NCI-H345 (cell line): ENCODE results near the gene MZB1.
"Not testable (repeated sequence)": the region's sequence is repeated elsewhere in the genome, so short reads cannot be mapped to it uniquely, and the experiment has no call there.

Source experiments
- DNase-seq: peaks from one replicate; lab custom pipeline; 2025; lab: John Stamatoyannopoulos, UW

MZB1 gene

GRCh38 chr5:139374909-139375308 lies 14.8 kb downstream of the MZB1 start:
- no peak for DNase-seq

- no peak for DNase-seq
Measured at GRCh38 chr5:139371482-139372435, 18.0 kb downstream of the MZB1 start.

GRCh38 chr5:139369181-139369580 lies 20.5 kb downstream of the MZB1 start:
- DNase-seq, result no peak

GRCh38 chr5:139368613-139369012 lies 21.1 kb downstream of the MZB1 start:
- DNase-seq, result no peak

GRCh38 chr5:139364466-139364865 lies 25.2 kb downstream of the MZB1 start:
- DNase-seq, result no peak

GRCh38 chr5:139363937-139364336 lies 25.8 kb downstream of the MZB1 start:
- no peak for DNase-seq

- no peak for DNase-seq
Measured at GRCh38 chr5:139361835-139362429, 27.8 kb downstream of the MZB1 start.

- no peak for DNase-seq
Measured at GRCh38 chr5:139360384-139360783, 29.3 kb downstream of the MZB1 start.

GRCh38 chr5:139358064-139358463 lies 31.6 kb downstream of the MZB1 start:
- no peak for DNase-seq

- DNase-seq, result not testable (repeated sequence)
Measured at GRCh38 chr5:139355900-139356299, 33.8 kb downstream of the MZB1 start.

GRCh38 chr5:139354186-139354585 lies 35.5 kb downstream of the MZB1 start:
- no peak for DNase-seq

GRCh38 chr5:139347863-139348262 lies 41.9 kb downstream of the MZB1 start:
- DNase-seq, result not testable (repeated sequence)

- not testable (repeated sequence) for DNase-seq
Measured at GRCh38 chr5:139345442-139345841, 44.3 kb downstream of the MZB1 start.

- no peak for DNase-seq
Measured at GRCh38 chr5:139344177-139344576, 45.5 kb downstream of the MZB1 start.

- DNase-seq, result no peak
Measured at GRCh38 chr5:139343476-139343875, 46.2 kb downstream of the MZB1 start.

- no peak for DNase-seq
Measured at GRCh38 chr5:139342423-139342723, 47.3 kb downstream of the MZB1 start.

- DNase-seq, result peak; percentile 99
Measured at GRCh38 chr5:139341689-139342422, 47.9 kb downstream of the MZB1 start, which contains the start of gene PAIP2. Gene PAIP2, plus strand, starts transcription at chr5:139341854. Its CDS starts 21,931 bp downstream, at chr5:139363785.

- DNase-seq, result no peak
Measured at GRCh38 chr5:139341187-139341688, 48.5 kb downstream of the MZB1 start.

GRCh38 chr5:139340051-139340450 lies 49.7 kb downstream of the MZB1 start:
- no peak for DNase-seq
